Stomach (tissue), 9 donors: ENCODE results near the gene AMBP. TPM values are rescaled to one million over a fixed set of nuclear protein-coding genes. Genes with fewer than 3 reads are reported as not detected.

ENCODE experiments used
- DNase-seq, 2 donors: peaks; one replicate each; pipeline versions ENCODE4 v3.0.0 to v3.0.0-alpha.2; 2013 to 2019
- H3K27ac ChIP-seq, 5 donors: fragments of 200-600 bp in 4 of 5; sonication (generic) in 4 of 5; one replicate each; pipeline ENCODE4 v1.5.1; 2013 to 2019; ENCODE audit warnings: mild to moderate bottlenecking in 1 of 5, moderate library complexity in 1 of 5
- H3K27me3 ChIP-seq, 3 donors: fragments of 200-600 bp; sonication (generic); one replicate each; pipeline ENCODE4 v1.5.1; 2017 to 2019; ENCODE audit warnings: mixed run types in 1 of 3
- H3K36me3 ChIP-seq, 4 donors: fragments of 200-600 bp; sonication (generic); 1 replicate in 3 of 4; 2 replicates in 1 of 4; pipeline ENCODE4 v1.5.1; 2016 to 2019
- H3K4me1 ChIP-seq, 4 donors: fragments of 200-600 bp; sonication (generic); one replicate each; pipeline ENCODE4 v1.5.1; 2016 to 2019
- H3K4me3 ChIP-seq, 4 donors: fragments of 200-600 bp; sonication (generic) in 3 of 4; one replicate each; pipeline ENCODE4 v1.5.1; 2016 to 2019; ENCODE audit warnings: mild to moderate bottlenecking in 1 of 4
- H3K9me3 ChIP-seq, 4 donors: fragments of 200-600 bp; sonication (generic); one replicate each; pipeline ENCODE4 v1.5.1; 2016 to 2019
- CTCF ChIP-seq, 7 experiments: fragments of 450-650 bp in 4 of 7; fragments of 200-600 bp in 3 of 7; sonication (generic) in 3 of 7; IDR thresholded peaks; one replicate each; pipeline ENCODE4 v1.5.1; 2016 to 2019; ENCODE audit warnings: antibody characterized with exemption in 7 of 7, control low read depth in 2 of 7, mild to moderate bottlenecking in 1 of 7
- EP300 ChIP-seq: sonication (generic); formaldehyde crosslinking; IDR thresholded peaks from one replicate; pipeline ENCODE4 v1.6.1; 2017; ENCODE audit warnings: antibody characterized with exemption
- POLR2A ChIP-seq, 4 donors: fragments of 450-650 bp; IDR thresholded peaks; one replicate each; pipeline ENCODE4 v1.6.1; 2016; ENCODE audit warnings: antibody characterized with exemption in 4 of 4, control low read depth in 2 of 4, mild to moderate bottlenecking in 1 of 4, moderate library complexity in 1 of 4
- POLR2AphosphoS5 ChIP-seq, 3 donors: sonication (generic); formaldehyde crosslinking; IDR thresholded peaks; one replicate each; pipeline ENCODE4 v1.6.1; 2016; ENCODE audit warnings: antibody characterized with exemption in 3 of 3
- WGBS, 5 donors: extraction: QIAGEN DNeasy Blood & Tissue Kit in 3 of 5; methylation state at CpG; one replicate each; pipeline versions ENCODE4 v1.1.5 to v1.1.7; 2013 to 2018; 5-methylcytosine and 5-hydroxymethylcytosine counted together
- intact Hi-C: fragments of 100-400 bp; cut with DNase I; formaldehyde crosslinking; loops from one replicate; pipeline ENCODE4 v1.15.1; 2023; ENCODE audit warnings: low total_unique reads
- polyA plus RNA-seq, 3 donors: library from polyadenylated mRNA; stranded (reverse); fragments of 200-250 nt; gene quantifications; one replicate each; pipeline ENCODE4 v1.2.3, GENCODE V29; 2013
- total RNA-seq, 5 donors: library from RNA; depleted of rRNA; stranded (reverse); fragments of >200 nt; gene quantifications; one replicate each; pipeline versions ENCODE4 v1.1.0 to v1.2.3, GENCODE V29; 2014 to 2016
- donor health status: healthy with polysubstance abuse.
- donor health status: Bipolar disorder and iron deficiency.
- donor health status: healthy.

The AMBP gene
- total and polyA plus RNA-seq, 8 donors = 0.89 to 3.3 (median 2.5) TPM; not detected in 2

- no peak overlapping the region for H3K4me3 ChIP-seq
- H3K36me3 ChIP-seq = peaks cover 10 to 93% (median 91%) of the 10 kb centered on the region in 4 donors
- peak in 4 of 7 experiments; percentile 20 to 40 (median 22) for TF ChIP-seq CTCF (IDR thresholded peaks at IDR 0.05)
- TF ChIP-seq EP300 = no peak
- TF ChIP-seq POLR2A (IDR thresholded peaks at IDR 0.05) = no peak
- no peak for TF ChIP-seq POLR2AphosphoS5 (IDR thresholded peaks at IDR 0.05)
- H3K27ac ChIP-seq = no peak overlapping the region
- DNase-seq = peak in 1 of 2 donors; percentile 69
- intact Hi-C loops = no loop called here
- no peaks in the 10 kb centered on the region for H3K27me3 ChIP-seq
- H3K9me3 ChIP-seq = no peaks in the 10 kb centered on the region
- WGBS, 5 donors = 49 to 74% (median 65%) methylated on average over 7 to 12 of the region's 12 CpGs
- no peaks in the 10 kb centered on the region for H3K4me1 ChIP-seq
Measured at GRCh38 chr9:114033397-114034103, 44.5 kb downstream of the AMBP start.

GRCh38 chr9:114031948-114032840 is 45.9 kb downstream of the AMBP start:
- no peaks in the 10 kb centered on the region for H3K4me1 ChIP-seq

GRCh38 chr9:114031037-114031630 is 47.0 kb downstream of the AMBP start:
- intact Hi-C loops = no loop called here
- Histone ChIP-seq H3K4me1 (no peaks in the 10 kb centered on the region), H3K27me3 (no peaks in the 10 kb centered on the region), H3K27ac (no peak overlapping the region), H3K4me3 (no peak overlapping the region), H3K36me3 (peaks cover 0 to 93% (median 88%) of the 10 kb centered on the region in 4 donors), H3K9me3 (no peaks in the 10 kb centered on the region)
- WGBS, 5 donors = 83 to 100% (median 94%) methylated on average over 7 of the region's 7 CpGs
- no peak for DNase-seq
- no peak for TF ChIP-seq CTCF (IDR thresholded peaks at IDR 0.05)
- no peak for TF ChIP-seq POLR2A (IDR thresholded peaks at IDR 0.05)
- TF ChIP-seq EP300 = no peak

More at GRCh38 chr9:114031948-114032840, 45.9 kb downstream of the AMBP start:
- Histone ChIP-seq H3K4me3 (no peak overlapping the region), H3K27ac (no peak overlapping the region), H3K27me3 (no peaks in the 10 kb centered on the region), H3K36me3 (peaks cover 8 to 93% (median 89%) of the 10 kb centered on the region in 4 donors), H3K9me3 (no peaks in the 10 kb centered on the region)
- 86 to 94% (median 92%) methylated on average over 17 to 19 of the region's 19 CpGs for WGBS, 5 donors
- intact Hi-C loops = no loop called here
- DNase-seq = peak in 1 of 2 donors; percentile 23
- TF ChIP-seq EP300 = no peak
- TF ChIP-seq POLR2A (IDR thresholded peaks at IDR 0.05) = no peak
- no peak for TF ChIP-seq POLR2AphosphoS5 (IDR thresholded peaks at IDR 0.05)

GRCh38 chr9:114030364-114030763 is 47.7 kb downstream of the AMBP start:
- no peak overlapping the region for H3K27ac ChIP-seq
- H3K9me3 ChIP-seq = no peaks in the 10 kb centered on the region
- H3K4me1 ChIP-seq = no peaks in the 10 kb centered on the region
- H3K4me3 ChIP-seq = no peak overlapping the region
- DNase-seq = no peak
- H3K27me3 ChIP-seq = no peaks in the 10 kb centered on the region
- H3K36me3 ChIP-seq = peaks cover 0 to 93% (median 88%) of the 10 kb centered on the region in 4 donors
- TF ChIP-seq EP300 (no peak), CTCF (IDR thresholded peaks at IDR 0.05) (no peak), POLR2AphosphoS5 (IDR thresholded peaks at IDR 0.05) (no peak), POLR2A (IDR thresholded peaks at IDR 0.05) (no peak)
- WGBS, 5 donors = 73 to 86% (median 81%) methylated on average over 9 of the region's 9 CpGs
- intact Hi-C loops = no loop called here
